Thoracic aorta (tissue), 2 donors: Measurements from ENCODE around the gene MUSTN1. TPM values are rescaled to one million over a fixed set of nuclear protein-coding genes. Genes with fewer than 3 reads are reported as not detected.
A peak's percentile ranks its signal among the peaks of the same experiment; 100 is the strongest.

Source experiments
- ATAC-seq: fragments of 150-250 bp; one replicate; pipeline ENCODE4 v1.8.0; 2017; ENCODE audit warnings: low read depth; ENCODE audit not compliant: insufficient number of reproducible peaks, low FRiP score
- DNase-seq: peaks from one replicate; pipeline ENCODE4 v3.0.0-alpha.2; 2020; ENCODE audit warnings: low spot score
- H3K27ac ChIP-seq, 2 donors: fragments of 200-600 bp; sonication (generic); 1 replicate in 1 of 2; 2 replicates in 1 of 2; pipeline ENCODE4 v1.5.1; 2016; ENCODE audit warnings: mild to moderate bottlenecking in 2 of 2, moderate library complexity in 2 of 2
- H3K27me3 ChIP-seq: fragments of 200-600 bp; sonication (generic); replicated peaks from 2 replicates; pipeline ENCODE4 v1.6.0; 2016; ENCODE audit warnings: mild to moderate bottlenecking; ENCODE audit not compliant: insufficient read depth
- H3K36me3 ChIP-seq: fragments of 200-600 bp; sonication (generic); one replicate; pipeline ENCODE4 v1.5.1; 2016
- H3K4me1 ChIP-seq, 2 donors: fragments of 200-600 bp; sonication (generic); 1 replicate in 1 of 2; 2 replicates in 1 of 2; pipeline versions ENCODE4 v1.5.1 to v1.6.0; 2016; ENCODE audit warnings: low read depth in 2 of 2, mild to moderate bottlenecking in 1 of 2; ENCODE audit not compliant: control insufficient read depth in 1 of 2
- H3K4me3 ChIP-seq: fragments of 200-600 bp; sonication (generic); 2 replicates; pipeline ENCODE4 v1.5.1; 2016; ENCODE audit warnings: mild to moderate bottlenecking
- H3K9me3 ChIP-seq: fragments of 200-600 bp; sonication (generic); 2 replicates; pipeline ENCODE4 v1.5.1; 2016
- total RNA-seq, 2 donors: library from RNA; depleted of rRNA; stranded (reverse); fragments of >200 nt; gene quantifications; one replicate each; pipeline versions ENCODE4 v1.1.0 to v1.2.3, GENCODE V29; 2016
- TF ChIP-seq, protein P1 (sequence below): fragments of 200-600 bp; sonication (generic); IDR thresholded peaks from one replicate; pipeline ENCODE4 v1.5.1; 2019; ENCODE audit warnings: antibody characterized with exemption

MUSTN1 gene
- total RNA-seq, 2 donors from 2014 or later: 21.0 to 33.8 TPM

GRCh38 chr3:52800079-52800478 is 34.7 kb downstream of the MUSTN1 start:
- no peak for ATAC-seq
- TF ChIP-seq, protein P1, sequence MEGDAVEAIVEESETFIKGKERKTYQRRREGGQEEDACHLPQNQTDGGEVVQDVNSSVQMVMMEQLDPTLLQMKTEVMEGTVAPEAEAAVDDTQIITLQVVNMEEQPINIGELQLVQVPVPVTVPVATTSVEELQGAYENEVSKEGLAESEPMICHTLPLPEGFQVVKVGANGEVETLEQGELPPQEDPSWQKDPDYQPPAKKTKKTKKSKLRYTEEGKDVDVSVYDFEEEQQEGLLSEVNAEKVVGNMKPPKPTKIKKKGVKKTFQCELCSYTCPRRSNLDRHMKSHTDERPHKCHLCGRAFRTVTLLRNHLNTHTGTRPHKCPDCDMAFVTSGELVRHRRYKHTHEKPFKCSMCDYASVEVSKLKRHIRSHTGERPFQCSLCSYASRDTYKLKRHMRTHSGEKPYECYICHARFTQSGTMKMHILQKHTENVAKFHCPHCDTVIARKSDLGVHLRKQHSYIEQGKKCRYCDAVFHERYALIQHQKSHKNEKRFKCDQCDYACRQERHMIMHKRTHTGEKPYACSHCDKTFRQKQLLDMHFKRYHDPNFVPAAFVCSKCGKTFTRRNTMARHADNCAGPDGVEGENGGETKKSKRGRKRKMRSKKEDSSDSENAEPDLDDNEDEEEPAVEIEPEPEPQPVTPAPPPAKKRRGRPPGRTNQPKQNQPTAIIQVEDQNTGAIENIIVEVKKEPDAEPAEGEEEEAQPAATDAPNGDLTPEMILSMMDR: no peak
- no peak for DNase-seq
- Histone ChIP-seq H3K4me1 (peaks cover 0 to 9% of the 10 kb centered on the region in 2 donors), H3K27me3 (no peaks in the 10 kb centered on the region), H3K9me3 (no peaks in the 10 kb centered on the region), H3K4me3 (no peak overlapping the region), H3K27ac (no peak overlapping the region), H3K36me3 (no peaks in the 10 kb centered on the region)

GRCh38 chr3:52798978-52799476 is 35.8 kb downstream of the MUSTN1 start:
- Histone ChIP-seq H3K4me3 (no peak overlapping the region), H3K27me3 (no peaks in the 10 kb centered on the region), H3K27ac (no peak overlapping the region), H3K4me1 (peaks cover 0 to 9% of the 10 kb centered on the region in 2 donors), H3K36me3 (no peaks in the 10 kb centered on the region), H3K9me3 (no peaks in the 10 kb centered on the region)
- DNase-seq: no peak
- no peak for ATAC-seq
- TF ChIP-seq, protein P1: peak; percentile 21

DNA sequence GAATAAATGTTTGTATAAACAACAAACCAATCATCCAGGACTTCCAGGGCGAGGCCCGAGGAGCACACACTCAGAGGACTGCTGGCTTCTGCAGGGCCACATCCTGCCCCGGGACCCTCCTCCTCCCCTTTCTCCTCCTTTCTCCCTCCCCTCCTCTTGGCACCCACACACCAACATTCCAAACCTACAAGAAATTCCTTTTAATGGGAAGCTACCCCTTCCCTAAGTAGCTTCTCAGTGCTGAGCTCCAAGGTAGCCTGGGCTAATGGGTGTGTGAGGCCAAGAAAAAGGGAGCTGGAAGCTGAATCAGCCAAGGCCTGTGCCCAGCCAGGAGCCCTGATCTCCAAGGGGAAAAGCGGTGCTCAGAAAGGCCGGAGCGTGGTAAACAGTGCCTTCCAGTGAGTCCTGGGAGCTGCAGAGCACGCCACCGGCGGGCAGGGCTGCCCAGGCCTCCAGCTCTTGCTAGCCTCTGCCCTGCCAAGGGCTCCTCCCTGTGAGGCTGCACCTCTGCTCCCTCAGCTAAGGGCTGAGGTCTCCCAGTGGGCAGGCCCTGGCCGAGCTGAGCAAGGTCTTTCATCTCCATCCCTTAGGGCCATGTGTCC is 36.3 kb downstream of the MUSTN1 start:
- no peak overlapping the region for H3K27ac ChIP-seq
- peaks cover 0 to 9% of the 10 kb centered on the region in 2 donors for H3K4me1 ChIP-seq
- ATAC-seq: no peak
- no peaks in the 10 kb centered on the region for H3K36me3 ChIP-seq
- no peak for DNase-seq
- TF ChIP-seq, protein P1: no peak
- no peaks in the 10 kb centered on the region for H3K27me3 ChIP-seq
- H3K4me3 ChIP-seq: no peak overlapping the region
- no peaks in the 10 kb centered on the region for H3K9me3 ChIP-seq

- TF ChIP-seq, protein P1: no peak
- no peak overlapping the region for H3K27ac ChIP-seq
- DNase-seq: no peak
- H3K36me3 ChIP-seq: no peaks in the 10 kb centered on the region
- no peaks in the 10 kb centered on the region for H3K27me3 ChIP-seq
- no peak for ATAC-seq
- peaks cover 0 to 9% of the 10 kb centered on the region in 2 donors for H3K4me1 ChIP-seq
- H3K9me3 ChIP-seq: no peaks in the 10 kb centered on the region
- no peak overlapping the region for H3K4me3 ChIP-seq
Measured at GRCh38 chr3:52796411-52796810, 38.4 kb downstream of the MUSTN1 start.

- Histone ChIP-seq H3K36me3 (no peaks in the 10 kb centered on the region), H3K27ac (no peak overlapping the region), H3K9me3 (no peaks in the 10 kb centered on the region), H3K4me3 (no peak overlapping the region), H3K4me1 (peaks cover 0 to 9% of the 10 kb centered on the region in 2 donors), H3K27me3 (no peaks in the 10 kb centered on the region)
- TF ChIP-seq, protein P1: no peak
- ATAC-seq (no peak), DNase-seq (no peak)
Measured at GRCh38 chr3:52795298-52795900, 39.4 kb downstream of the MUSTN1 start.
